Neutrophil (primary cell): Measurements from ENCODE around the gene IER5L.
A peak's percentile ranks its signal among the peaks of the same experiment; 100 is the strongest.

Experiments used
- H3K27ac ChIP-seq: fragments of 200-600 bp; sonication (generic); 2 replicates; pipeline ENCODE4 v1.5.1; 2016; ENCODE audit warnings: mild to moderate bottlenecking, moderate library complexity
- H3K27me3 ChIP-seq: fragments of 200-600 bp; sonication (generic); 2 replicates; pipeline ENCODE4 v1.6.0; 2016; ENCODE audit warnings: mild to moderate bottlenecking
- H3K36me3 ChIP-seq: fragments of 200-600 bp; sonication (generic); 2 replicates; pipeline ENCODE4 v1.5.1; 2017
- H3K4me1 ChIP-seq, 2 experiments: fragments of 200-600 bp in 1 of 2; sonication (generic) in 1 of 2; 1 replicate in 1 of 2; 2 replicates in 1 of 2; pipeline versions ENCODE4 v1.5.1 to v1.6.1; 2013 to 2016; ENCODE audit warnings: low read depth in 1 of 2, low read length in 1 of 2, mild to moderate bottlenecking in 1 of 2, moderate library complexity in 1 of 2; ENCODE audit not compliant: control insufficient read depth in 1 of 2, insufficient read depth in 1 of 2
- H3K4me3 ChIP-seq, 2 experiments: fragments of 200-600 bp in 1 of 2; sonication (generic) in 1 of 2; 1 replicate in 1 of 2; 2 replicates in 1 of 2; pipeline ENCODE4 v1.5.1; 2013 to 2016; ENCODE audit warnings: low read depth in 1 of 2, low read length in 1 of 2, mild to moderate bottlenecking in 1 of 2, moderate library complexity in 1 of 2
- H3K9me3 ChIP-seq: fragments of 200-600 bp; sonication (generic); 2 replicates; pipeline ENCODE4 v1.5.1; 2016
- TF ChIP-seq, protein P1 (sequence below): fragments of 200-600 bp; sonication (generic); IDR thresholded peaks from 2 replicates; pipeline ENCODE4 v1.5.1; 2016; ENCODE audit warnings: antibody characterized with exemption

IER5L gene

DNA sequence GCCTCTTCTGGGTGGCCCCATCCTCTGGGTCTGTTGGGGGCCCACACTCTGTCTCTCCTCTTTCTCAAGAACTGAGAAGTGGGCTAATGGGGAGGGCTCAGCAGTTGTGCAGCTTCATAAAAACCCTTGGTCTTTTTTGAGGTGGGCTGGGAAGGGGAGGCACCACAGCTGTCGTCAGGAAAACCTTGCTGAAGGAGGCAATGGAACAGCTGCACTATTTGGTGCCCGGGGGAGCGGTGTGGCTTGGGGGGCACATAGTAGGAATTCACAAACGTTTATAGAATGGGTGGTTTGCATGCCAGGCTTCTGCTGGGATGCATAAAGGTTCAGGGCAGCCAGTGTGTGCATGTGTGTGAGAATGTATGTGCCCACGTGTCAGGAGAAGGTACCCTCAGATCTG lies 3.2 kb upstream of the IER5L start:
- Histone ChIP-seq H3K27me3 (peaks cover 36% of the 10 kb centered on the region), H3K27ac (no peak overlapping the region), H3K36me3 (no peaks in the 10 kb centered on the region), H3K4me1 (peaks cover 26 to 28% of the 10 kb centered on the region in 2 experiments), H3K4me3 (no peak overlapping the region), H3K9me3 (no peaks in the 10 kb centered on the region)
- TF ChIP-seq, protein P1, sequence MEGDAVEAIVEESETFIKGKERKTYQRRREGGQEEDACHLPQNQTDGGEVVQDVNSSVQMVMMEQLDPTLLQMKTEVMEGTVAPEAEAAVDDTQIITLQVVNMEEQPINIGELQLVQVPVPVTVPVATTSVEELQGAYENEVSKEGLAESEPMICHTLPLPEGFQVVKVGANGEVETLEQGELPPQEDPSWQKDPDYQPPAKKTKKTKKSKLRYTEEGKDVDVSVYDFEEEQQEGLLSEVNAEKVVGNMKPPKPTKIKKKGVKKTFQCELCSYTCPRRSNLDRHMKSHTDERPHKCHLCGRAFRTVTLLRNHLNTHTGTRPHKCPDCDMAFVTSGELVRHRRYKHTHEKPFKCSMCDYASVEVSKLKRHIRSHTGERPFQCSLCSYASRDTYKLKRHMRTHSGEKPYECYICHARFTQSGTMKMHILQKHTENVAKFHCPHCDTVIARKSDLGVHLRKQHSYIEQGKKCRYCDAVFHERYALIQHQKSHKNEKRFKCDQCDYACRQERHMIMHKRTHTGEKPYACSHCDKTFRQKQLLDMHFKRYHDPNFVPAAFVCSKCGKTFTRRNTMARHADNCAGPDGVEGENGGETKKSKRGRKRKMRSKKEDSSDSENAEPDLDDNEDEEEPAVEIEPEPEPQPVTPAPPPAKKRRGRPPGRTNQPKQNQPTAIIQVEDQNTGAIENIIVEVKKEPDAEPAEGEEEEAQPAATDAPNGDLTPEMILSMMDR, result no peak

DNA sequence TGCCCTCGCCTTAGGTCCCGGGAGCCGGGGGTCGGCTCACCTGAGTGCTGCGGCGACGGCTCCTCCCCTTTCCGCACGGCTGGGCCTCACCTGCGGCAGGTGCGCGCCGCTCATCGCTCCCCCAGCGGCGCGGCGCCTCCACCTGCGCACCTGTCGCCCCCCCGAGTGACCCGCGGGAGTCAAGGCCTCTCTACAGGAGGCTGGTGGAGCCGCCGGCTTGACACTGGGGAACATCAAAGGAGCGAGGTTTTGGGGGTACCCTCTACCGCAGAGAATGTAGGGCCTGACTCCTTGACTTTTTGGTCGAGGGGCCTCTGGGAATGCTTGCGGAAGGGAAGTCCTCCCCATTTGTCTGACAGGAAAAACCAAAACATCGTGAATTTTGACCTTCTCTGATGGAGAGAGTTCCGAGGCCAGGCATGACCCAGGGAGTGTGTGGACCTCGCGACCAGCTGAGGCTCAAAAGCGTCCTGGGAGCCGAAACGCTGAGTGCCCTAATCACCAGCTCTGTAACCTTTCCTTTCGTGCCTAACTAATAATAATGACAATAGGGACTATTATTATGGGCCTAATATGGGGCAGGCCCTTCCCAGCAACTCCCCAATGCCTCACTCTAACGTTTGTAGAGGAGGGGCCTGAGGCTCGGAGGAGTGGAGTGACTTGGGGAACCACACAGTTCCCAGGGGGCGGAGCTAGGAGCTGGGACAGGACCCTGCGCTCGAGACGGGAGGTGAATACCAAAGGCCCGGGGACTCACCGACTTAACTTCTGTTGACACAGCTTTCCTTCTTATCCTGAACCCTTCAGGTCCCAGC lies 714 bp upstream of the IER5L start:
- peak overlapping the region; percentile 78 to 80 for H3K4me3 ChIP-seq
- H3K27ac ChIP-seq, result no peak overlapping the region
- TF ChIP-seq, protein P1, result no peak
- no peaks in the 10 kb centered on the region for H3K36me3 ChIP-seq
- peaks cover 50% of the 10 kb centered on the region for H3K27me3 ChIP-seq
- peaks cover 50% of the 10 kb centered on the region in 2 experiments for H3K4me1 ChIP-seq
- no peaks in the 10 kb centered on the region for H3K9me3 ChIP-seq

DNA sequence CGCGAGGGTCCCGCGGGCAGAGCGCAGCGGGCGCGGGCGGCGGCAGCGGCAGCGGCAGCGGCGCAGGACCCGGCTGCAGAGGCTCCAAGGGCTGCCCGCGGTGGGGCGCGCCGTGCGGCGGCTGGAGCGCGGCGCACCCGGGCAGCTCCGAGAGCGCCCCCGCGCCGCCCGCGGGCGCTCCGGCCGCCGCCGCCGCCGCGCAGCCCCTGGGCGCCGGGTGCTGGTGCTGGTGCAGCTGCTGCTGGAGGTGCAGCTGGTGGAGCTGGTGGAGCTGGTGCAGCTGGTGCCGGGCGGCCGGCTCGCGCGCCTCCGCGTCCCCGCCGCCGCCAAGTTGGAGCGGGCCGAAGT lies 644 bp downstream of the IER5L start:
- H3K27ac ChIP-seq, result no peak overlapping the region
- TF ChIP-seq, protein P1, result no peak
- H3K4me3 ChIP-seq, result peak overlapping the region; percentile 78 to 93
- H3K27me3 ChIP-seq, result peaks cover 64% of the 10 kb centered on the region
- H3K9me3 ChIP-seq, result no peaks in the 10 kb centered on the region
- peaks cover 52 to 53% of the 10 kb centered on the region in 2 experiments for H3K4me1 ChIP-seq
- H3K36me3 ChIP-seq, result no peaks in the 10 kb centered on the region

DNA sequence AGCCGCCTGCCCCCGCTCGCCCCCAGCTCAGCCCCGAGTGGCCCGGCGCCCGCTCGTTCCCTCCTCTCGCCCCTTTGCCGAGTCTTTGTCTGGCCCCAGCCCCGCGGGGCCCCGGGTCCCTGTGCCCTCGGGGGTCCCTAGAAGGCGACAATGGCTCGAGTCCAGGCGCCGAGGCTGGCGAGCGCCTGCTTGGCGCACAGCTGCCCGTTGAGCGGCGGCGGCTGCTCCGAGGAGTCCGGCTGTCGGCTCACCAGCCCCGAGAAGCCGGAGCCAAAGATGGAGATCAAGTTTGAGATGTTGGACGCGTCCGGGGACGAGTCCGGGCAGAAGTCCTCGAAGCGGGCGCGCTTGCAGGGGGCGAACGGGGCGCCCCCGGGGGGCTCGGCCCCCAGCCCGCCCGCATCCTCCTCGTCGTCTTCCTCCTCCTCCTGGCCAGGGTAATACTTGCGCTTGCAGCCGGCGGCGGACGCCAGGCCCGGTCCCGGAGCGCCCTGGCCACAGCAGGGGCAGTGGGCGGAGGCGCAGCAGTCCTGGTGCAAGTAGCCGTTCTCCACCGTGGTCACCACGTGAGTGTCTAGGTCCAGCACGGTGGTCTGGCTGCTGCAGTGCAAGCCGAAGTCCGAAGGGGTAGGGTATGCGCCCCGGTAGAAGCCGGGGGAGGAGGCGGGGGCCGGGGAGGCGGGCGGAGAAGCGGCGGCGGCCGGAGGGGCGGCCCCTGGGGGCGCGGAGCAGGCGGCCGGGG lies 1.2 kb downstream of the IER5L start:
- peaks cover 69% of the 10 kb centered on the region for H3K27me3 ChIP-seq
- no peaks in the 10 kb centered on the region for H3K36me3 ChIP-seq
- H3K9me3 ChIP-seq, result no peaks in the 10 kb centered on the region
- H3K4me3 ChIP-seq, result peak overlapping the region; percentile 66 to 93
- TF ChIP-seq, protein P1, result no peak
- peak overlapping the region; percentile 15 for H3K27ac ChIP-seq
- H3K4me1 ChIP-seq, result peaks cover 52 to 53% of the 10 kb centered on the region in 2 experiments

DNA sequence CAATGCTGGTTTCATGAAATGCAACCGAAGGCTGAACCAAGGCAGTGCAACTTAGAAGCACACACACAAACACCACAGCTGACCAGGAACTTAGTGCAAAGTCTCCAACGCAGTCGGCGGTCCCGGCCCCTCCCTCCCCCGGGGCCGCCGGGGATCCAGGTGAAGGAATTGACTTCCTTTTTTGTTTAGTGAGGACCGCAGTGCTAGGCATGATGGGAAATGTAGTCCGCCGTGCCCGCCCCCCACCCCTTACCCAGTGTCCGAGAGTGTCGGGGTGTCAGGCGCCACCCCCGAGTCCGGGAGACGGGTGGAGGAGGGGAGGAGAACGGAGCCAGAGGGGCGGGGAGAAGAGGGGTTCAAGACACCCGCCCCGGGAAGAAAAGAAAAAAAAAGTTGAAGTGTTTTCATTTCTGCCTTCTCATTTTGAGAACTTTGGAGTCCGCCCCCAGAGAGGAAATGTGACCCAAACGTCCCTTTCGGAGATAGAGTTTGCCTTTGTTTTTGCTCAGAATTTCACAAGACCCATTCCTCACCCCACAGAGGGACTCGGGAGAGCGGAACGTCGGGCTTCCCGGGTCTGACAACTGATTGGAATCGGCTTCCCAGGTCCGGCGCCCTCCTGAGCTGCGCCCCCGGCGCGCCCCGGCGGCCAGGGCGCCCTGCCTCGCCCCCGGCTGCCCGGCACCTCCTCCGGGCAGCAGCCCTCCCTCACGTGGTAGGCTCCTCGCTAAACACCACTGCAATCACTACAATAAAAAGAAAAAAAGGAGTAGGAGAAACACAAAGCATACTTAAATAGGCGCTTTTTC lies 2.0 kb downstream of the IER5L start:
- TF ChIP-seq, protein P1, result peak; percentile 12
- peaks cover 52 to 53% of the 10 kb centered on the region in 2 experiments for H3K4me1 ChIP-seq
- H3K9me3 ChIP-seq, result no peaks in the 10 kb centered on the region
- H3K4me3 ChIP-seq, result peak overlapping the region; percentile 66 to 93
- peaks cover 71% of the 10 kb centered on the region for H3K27me3 ChIP-seq
- no peaks in the 10 kb centered on the region for H3K36me3 ChIP-seq
- peak overlapping the region; percentile 64 for H3K27ac ChIP-seq
